PC-3 (cell line): ENCODE measurements around the gene ECEL1.

Experiments used
- CTCF ChIP-seq: fragments of 300-600 bp; sonication (generic); conservative IDR thresholded peaks from 2 replicates; pipeline ENCODE4 v1.5.1; 2017; ENCODE audit warnings: antibody characterized with exemption, low read depth, mild to moderate bottlenecking, low read length
- EZH2 ChIP-seq: fragments of 300-600 bp; sonication (generic); IDR thresholded peaks from one replicate; pipeline ENCODE4 v1.6.1; 2017; ENCODE audit warnings: antibody characterized with exemption, mild to moderate bottlenecking, low read length; ENCODE audit not compliant: unreplicated experiment
- EZH2phosphoT487 ChIP-seq: fragments of 300-600 bp; sonication (generic); IDR thresholded peaks from 2 replicates; pipeline ENCODE4 v1.6.1; 2018; ENCODE audit warnings: mild to moderate bottlenecking, antibody characterized with exemption, low read length, borderline replicate concordance

- TF ChIP-seq CTCF (no peak), EZH2 (no peak), EZH2phosphoT487 (no peak)
Measured at GRCh38 chr2:232483923-232484627, 3.6 kb downstream of the ECEL1 start.
